Femur (tissue), 1 donor: ENCODE data around the gene KCNQ1.

Experiments
- DNase-seq: peaks from one replicate; pipeline ENCODE4 v3.0.0-alpha.2; 2017

Gene KCNQ1

DNA sequence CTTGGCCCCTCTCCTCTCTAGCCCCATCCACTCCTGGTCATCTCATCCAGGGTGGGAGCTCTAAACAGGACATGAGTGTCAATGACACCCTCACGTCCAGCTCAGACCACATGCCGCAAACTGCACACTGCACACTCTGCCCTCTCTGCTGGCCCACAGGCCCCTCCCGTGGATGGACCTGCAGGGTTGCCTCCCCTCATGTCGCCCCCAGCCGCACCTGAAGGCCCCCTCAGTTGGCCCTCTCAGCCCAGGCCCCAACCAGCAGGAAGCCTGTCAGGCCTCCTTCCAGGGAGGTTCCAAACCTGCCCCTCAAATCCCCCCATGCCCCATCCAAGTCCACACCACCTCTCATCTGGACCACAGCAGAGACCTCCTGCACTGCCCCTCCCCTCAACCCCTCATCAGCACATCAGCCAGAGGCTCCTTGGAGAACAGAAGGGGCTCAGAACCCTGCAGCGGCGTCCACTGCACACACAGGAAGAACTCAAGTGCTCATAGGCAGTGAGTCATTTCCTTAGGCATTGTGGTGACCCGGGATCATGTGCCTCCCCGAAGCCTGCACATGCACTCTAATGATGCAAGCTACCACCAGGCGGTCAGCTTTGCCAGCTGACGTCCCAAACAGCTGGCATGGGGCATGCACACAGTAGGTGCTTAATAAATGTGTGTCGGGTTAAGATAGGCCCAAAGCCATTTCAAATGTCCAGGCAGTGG lies 453.7 kb downstream of the KCNQ1 start:
- DNase-seq, result peak; percentile 62
